AG04449 (cell line): ENCODE measurements around the gene ARHGAP18.

Experiments used
- CTCF ChIA-PET: fragments of 350-600 bp; formaldehyde crosslinking; extraction: SDS; loops from one replicate; lab custom pipeline; 2021; ENCODE audit warnings: antibody characterized with exemption; lab: Yijun Ruan, JAX
- POLR2A ChIA-PET: fragments of 400-600, 350-600 bp; formaldehyde crosslinking; extraction: SDS; loops from one replicate; lab custom pipeline; 2020; ENCODE audit warnings: antibody characterized with exemption, inconsistent platforms; lab: Yijun Ruan, JAX
- DNase-seq: peaks from one replicate; pipeline ENCODE4 v3.0.0-alpha.2; 2010; ENCODE audit warnings: low read depth, low spot score
- H3K4me3 ChIP-seq: 2 replicates; pipeline ENCODE4 v1.5.1; 2011; ENCODE audit warnings: low read depth, mild to moderate bottlenecking, control low read depth, low read length
- CTCF ChIP-seq: IDR thresholded peaks from one replicate; pipeline ENCODE4 v1.5.1; 2011; ENCODE audit warnings: mild to moderate bottlenecking, moderate library complexity, low read length, control low read depth, inconsistent platforms; ENCODE audit not compliant: insufficient read depth; ENCODE audit errors: missing control alignments

ARHGAP18 gene

GRCh38 chr6:129642322-129642721 lies 67.7 kb downstream of the ARHGAP18 start:
- ChIA-PET POLR2A (no interaction called here), CTCF (interaction anchor here (1.2 to 1.5 kb wide), 2 partner anchors 133 to 143 kb away, joined by 3 to 4 read pairs; no protein-coding TSS in a partner anchor)
- TF ChIP-seq CTCF = no peak
- H3K4me3 ChIP-seq = no peak overlapping the region
- DNase-seq = no peak

- CTCF ChIA-PET = interaction anchor here (0.9 to 1.9 kb wide), 5 partner anchors 12 to 142 kb away, joined by 3 to 6 read pairs (median 4); no protein-coding TSS in a partner anchor
- H3K4me3 ChIP-seq = no peak overlapping the region
- POLR2A ChIA-PET = no interaction called here
- peak; percentile 12 for DNase-seq
- TF ChIP-seq CTCF = no peak
Observed at GRCh38 chr6:129641344-129641743, 68.6 kb downstream of the ARHGAP18 start.

- no peak overlapping the region for H3K4me3 ChIP-seq
- CTCF ChIA-PET = interaction anchor here (1.8 kb wide), 1 partner anchor 18 kb away, joined by 5 read pairs; no protein-coding TSS in a partner anchor
- no peak for TF ChIP-seq CTCF
- POLR2A ChIA-PET = no interaction called here
- no peak for DNase-seq
Observed at GRCh38 chr6:129638686-129639085, 71.3 kb downstream of the ARHGAP18 start.

GRCh38 chr6:129638055-129638684 lies 71.8 kb downstream of the ARHGAP18 start:
- ChIA-PET CTCF (interaction anchor here (1.6 to 1.8 kb wide), 2 partner anchors 19 to 383 kb away, joined by 4 to 5 read pairs; no protein-coding TSS in a partner anchor), POLR2A (no interaction called here)
- H3K4me3 ChIP-seq = no peak overlapping the region
- TF ChIP-seq CTCF = no peak
- DNase-seq = no peak

DNA sequence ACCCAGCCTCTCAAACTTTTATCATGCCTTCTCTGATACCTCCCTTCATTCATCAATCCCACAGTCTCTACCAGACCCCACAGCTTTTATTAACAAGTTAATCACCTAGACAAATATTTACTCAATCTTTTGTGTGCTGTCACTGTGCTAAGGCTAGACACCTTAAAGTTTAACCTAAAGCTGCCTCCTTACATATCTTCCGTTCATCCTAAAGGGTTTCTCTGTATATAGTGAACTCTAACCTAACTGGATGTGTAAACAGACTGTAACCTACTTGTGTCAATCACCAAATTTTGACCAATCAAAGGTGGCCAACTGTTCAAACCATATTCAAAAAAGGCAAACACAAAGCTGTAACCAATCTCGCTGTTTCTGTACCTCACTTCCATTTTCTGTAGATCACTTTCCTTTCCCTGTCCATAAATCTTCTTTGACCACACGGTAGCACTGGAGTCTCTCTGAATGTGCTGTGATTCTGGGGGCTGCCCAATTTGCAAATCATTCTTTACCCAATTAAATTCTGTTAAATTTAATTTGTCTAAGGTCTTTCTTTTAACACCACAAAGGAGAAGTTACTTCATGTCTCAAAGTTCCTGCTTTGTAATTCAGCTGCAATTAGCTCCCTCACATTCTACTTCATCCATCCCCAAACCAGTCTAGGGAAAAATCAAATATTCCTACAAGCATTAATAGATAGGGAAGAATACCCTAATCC lies 72.5 kb downstream of the ARHGAP18 start:
- POLR2A ChIA-PET = interaction anchor here (0.9 kb wide), 1 partner anchor 46 kb away, joined by 3 read pairs; no protein-coding TSS in a partner anchor
- no peak overlapping the region for H3K4me3 ChIP-seq
- CTCF ChIA-PET = interaction anchor here (0.9 to 1.6 kb wide), 3 partner anchors 39 to 384 kb away, joined by 3 to 4 read pairs (median 4); no protein-coding TSS in a partner anchor
- no peak for TF ChIP-seq CTCF
- no peak for DNase-seq
